Thyroid gland (tissue), 4 donors: ENCODE measurements around the gene PHLDB3.

Experiments
- POLR2A ChIP-seq, 2 donors: fragments of 450-650 bp; IDR thresholded peaks; one replicate each; pipeline ENCODE4 v1.6.1; 2017; ENCODE audit warnings: antibody characterized with exemption in 2 of 2, mild to moderate bottlenecking in 2 of 2, moderate library complexity in 1 of 2
- TF ChIP-seq, protein P1 (sequence below), 6 experiments: fragments of 200-600 bp in 3 of 6; fragments of 450-650 bp in 3 of 6; sonication (generic) in 3 of 6; IDR thresholded peaks; one replicate each; pipeline ENCODE4 v1.5.1; 2016 to 2019; ENCODE audit warnings: antibody characterized with exemption in 6 of 6, mild to moderate bottlenecking in 2 of 6, inconsistent platforms in 1 of 6, moderate library complexity in 1 of 6

GRCh38 chr19:43502419-43502976, 2.0 kb downstream of the PHLDB3 start:
- TF ChIP-seq, protein P1, sequence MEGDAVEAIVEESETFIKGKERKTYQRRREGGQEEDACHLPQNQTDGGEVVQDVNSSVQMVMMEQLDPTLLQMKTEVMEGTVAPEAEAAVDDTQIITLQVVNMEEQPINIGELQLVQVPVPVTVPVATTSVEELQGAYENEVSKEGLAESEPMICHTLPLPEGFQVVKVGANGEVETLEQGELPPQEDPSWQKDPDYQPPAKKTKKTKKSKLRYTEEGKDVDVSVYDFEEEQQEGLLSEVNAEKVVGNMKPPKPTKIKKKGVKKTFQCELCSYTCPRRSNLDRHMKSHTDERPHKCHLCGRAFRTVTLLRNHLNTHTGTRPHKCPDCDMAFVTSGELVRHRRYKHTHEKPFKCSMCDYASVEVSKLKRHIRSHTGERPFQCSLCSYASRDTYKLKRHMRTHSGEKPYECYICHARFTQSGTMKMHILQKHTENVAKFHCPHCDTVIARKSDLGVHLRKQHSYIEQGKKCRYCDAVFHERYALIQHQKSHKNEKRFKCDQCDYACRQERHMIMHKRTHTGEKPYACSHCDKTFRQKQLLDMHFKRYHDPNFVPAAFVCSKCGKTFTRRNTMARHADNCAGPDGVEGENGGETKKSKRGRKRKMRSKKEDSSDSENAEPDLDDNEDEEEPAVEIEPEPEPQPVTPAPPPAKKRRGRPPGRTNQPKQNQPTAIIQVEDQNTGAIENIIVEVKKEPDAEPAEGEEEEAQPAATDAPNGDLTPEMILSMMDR (IDR thresholded peaks at IDR 0.05), result no peak
- no peak for TF ChIP-seq POLR2A (IDR thresholded peaks at IDR 0.05)
